Activated CD8-positive, alpha-beta T cell treated with anti-CD3 and anti-CD28 coated beads for 36 hours (primary cell): ENCODE measurements around the gene PSMC3IP. TPM values are rescaled to one million over a fixed set of nuclear protein-coding genes. Genes with fewer than 3 reads are reported as not detected.

Experiments used
- ATAC-seq: fragments of 200-7000 bp; cut with Tn5 transposase; one replicate; pipeline ENCODE4 v1.10.0; 2021; ENCODE audit warnings: mild to moderate bottlenecking, moderate library complexity
- CTCF ChIA-PET: fragments of 350-600 bp; sonication (Branson Sonifier 250); formaldehyde crosslinking; loops from one replicate; lab custom pipeline; 2021; ENCODE audit warnings: antibody characterized with exemption; lab: Charles Lee
- POLR2A ChIA-PET: fragments of 350-600 bp; sonication (Branson Sonifier 250); formaldehyde crosslinking; loops from one replicate; lab custom pipeline; 2021; ENCODE audit warnings: antibody characterized with exemption; lab: Charles Lee
- DNase-seq: peaks from one replicate; pipeline ENCODE4 v3.0.0-alpha.2; 2020
- H3K27ac Mint-ChIP-seq: one replicate; pipeline ENCODE4 v1.8.0; 2021; ENCODE audit warnings: mild to moderate bottlenecking, mixed read lengths
- H3K27me3 Mint-ChIP-seq: one replicate; pipeline ENCODE4 v1.8.0; 2021; ENCODE audit warnings: mixed read lengths
- H3K36me3 Mint-ChIP-seq: one replicate; pipeline ENCODE4 v1.8.0; 2021; ENCODE audit warnings: low read depth, mixed read lengths
- H3K4me1 Mint-ChIP-seq: one replicate; pipeline ENCODE4 v1.8.0; 2021; ENCODE audit warnings: low read depth, mixed read lengths
- H3K4me3 Mint-ChIP-seq: one replicate; pipeline ENCODE4 v1.8.0; 2021; ENCODE audit warnings: mild to moderate bottlenecking, moderate library complexity, mixed read lengths
- H3K9me3 Mint-ChIP-seq: one replicate; pipeline ENCODE4 v1.8.0; 2021; ENCODE audit warnings: mixed read lengths
- CTCF ChIP-seq: fragments of 200-600 bp; IDR thresholded peaks from one replicate; pipeline ENCODE4 v1.8.0; 2022; ENCODE audit warnings: antibody characterized with exemption, mild to moderate bottlenecking
- intact Hi-C: fragments of 100-400 bp; cut with micrococcal nuclease; formaldehyde crosslinking; loops from one replicate; pipeline ENCODE4 v1.10.0; 2022
- total RNA-seq, 2 experiments: library from RNA; stranded (reverse); gene quantifications; one replicate each; pipeline ENCODE4 v1.2.3, GENCODE V29; 2021

Gene PSMC3IP
- total RNA-seq, 2 experiments from 2014 or later: 18.1 to 21.4 TPM

GRCh38 chr17:42563543-42563942 lies 14.0 kb downstream of the PSMC3IP start:
- Mint-ChIP-seq H3K36me3 (peaks cover 34% of the 10 kb centered on the region), H3K27ac (peak overlapping the region; percentile 90), H3K9me3 (no peaks in the 10 kb centered on the region), H3K4me1 (peaks cover 42% of the 10 kb centered on the region), H3K4me3 (peak overlapping the region; percentile 88), H3K27me3 (no peaks in the 10 kb centered on the region)
- DNase-seq (no peak), ATAC-seq (no peak)
- POLR2A ChIA-PET: interaction anchor here (1.0 to 7.8 kb wide), 3 partner anchors 14 to 228 kb away, joined by 3 to 61 read pairs (median 3); partner anchors contain the start of gene PSMC3IP
- CTCF ChIA-PET: interaction anchor here (1.0 to 7.5 kb wide), 2 partner anchors 13 to 46 kb away, joined by 3 to 70 read pairs; partner anchors contain the start of gene PSMC3IP
- no peak for TF ChIP-seq CTCF
- intact Hi-C loops: no loop called here

GRCh38 chr17:42563143-42563509 lies 14.4 kb downstream of the PSMC3IP start:
- ATAC-seq: no peak
- ChIA-PET POLR2A (interaction anchor here (1.0 to 7.8 kb wide), 3 partner anchors 14 to 229 kb away, joined by 3 to 61 read pairs (median 3); partner anchors contain the start of gene PSMC3IP), CTCF (interaction anchor here (1.0 to 7.5 kb wide), 2 partner anchors 14 to 45 kb away, joined by 3 to 70 read pairs; partner anchors contain the start of gene PSMC3IP)
- Mint-ChIP-seq H3K4me1 (peaks cover 39% of the 10 kb centered on the region), H3K27me3 (no peaks in the 10 kb centered on the region), H3K4me3 (peak overlapping the region; percentile 88), H3K9me3 (no peaks in the 10 kb centered on the region), H3K36me3 (peaks cover 33% of the 10 kb centered on the region), H3K27ac (peak overlapping the region; percentile 90)
- intact Hi-C loops: no loop called here
- no peak for DNase-seq
- no peak for TF ChIP-seq CTCF

- Mint-ChIP-seq H3K9me3 (no peaks in the 10 kb centered on the region), H3K27ac (peak overlapping the region; percentile 90), H3K4me1 (peaks cover 35% of the 10 kb centered on the region), H3K4me3 (peak overlapping the region; percentile 88), H3K27me3 (no peaks in the 10 kb centered on the region), H3K36me3 (peaks cover 30% of the 10 kb centered on the region)
- DNase-seq (peak; percentile 30), ATAC-seq (peak; percentile 18)
- intact Hi-C loops: no loop called here
- POLR2A ChIA-PET: interaction anchor here (0.5 to 7.8 kb wide), 4 partner anchors 15 to 437 kb away, joined by 3 to 61 read pairs (median 3); partner anchors contain the start of gene PSMC3IP
- no peak for TF ChIP-seq CTCF
- CTCF ChIA-PET: interaction anchor here (1.0 to 7.5 kb wide), 2 partner anchors 14 to 45 kb away, joined by 3 to 70 read pairs; partner anchors contain the start of gene PSMC3IP
Observed at GRCh38 chr17:42562388-42563142, 15.0 kb downstream of the PSMC3IP start.

DNA sequence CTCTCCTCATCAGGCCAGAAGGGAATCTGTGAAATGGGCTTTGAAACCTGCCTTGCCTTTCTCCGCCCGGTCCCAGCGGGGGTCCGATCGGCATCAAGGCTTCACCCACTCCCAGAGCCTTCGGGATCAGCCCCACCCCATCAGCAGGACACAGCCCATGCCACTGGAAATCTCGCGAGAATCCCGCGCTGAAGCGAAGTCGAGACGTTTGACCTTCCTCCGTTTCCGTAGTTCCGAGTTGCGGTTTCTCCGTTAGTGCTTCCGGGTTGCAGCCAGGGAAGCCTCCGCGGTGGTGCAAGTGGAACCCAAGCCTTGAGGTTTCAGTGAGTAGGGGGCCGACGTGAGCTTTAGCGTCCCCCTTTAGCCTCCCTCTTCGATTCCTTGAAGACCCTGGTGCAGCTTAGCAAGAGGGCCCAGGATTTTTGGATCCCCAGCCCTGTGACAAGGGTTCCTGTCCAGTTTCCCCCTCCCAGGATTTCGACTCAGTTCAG lies 15.6 kb downstream of the PSMC3IP start, which contains the start of gene COASY:
TSS of gene COASY (plus strand) at position 252 of the 491 bp plus-strand sequence. CDS start 475 bp downstream, outside the sequence.
- H3K36me3 Mint-ChIP-seq: peaks cover 26% of the 10 kb centered on the region
- ChIA-PET CTCF (interaction anchor here (7.5 kb wide), 1 partner anchor 15 kb away, joined by 70 read pairs; the partner anchor contains the start of gene PSMC3IP), POLR2A (interaction anchor here (0.5 to 1.5 kb wide), 4 partner anchors 18 to 437 kb away, joined by 3 to 5 read pairs (median 3); no protein-coding TSS in a partner anchor)
- intact Hi-C loops: no loop called here
- DNase-seq (peak; percentile 95), ATAC-seq (peak; percentile 80)
- peak within 1 kb of the TSS; percentile 88 for H3K4me3 Mint-ChIP-seq
- no peaks in the 10 kb centered on the region for H3K9me3 Mint-ChIP-seq
- H3K27ac Mint-ChIP-seq: peak within 1 kb of the TSS; percentile 90
- H3K27me3 Mint-ChIP-seq: no peaks in the 10 kb centered on the region
- no peak for TF ChIP-seq CTCF
- H3K4me1 Mint-ChIP-seq: peaks cover 34% of the 10 kb centered on the region
